Hypothalamus (tissue), 51 donors: Measurements from ENCODE around the gene PTGER3.
"Not testable (repeated sequence)": the region's sequence is repeated elsewhere in the genome, so short reads cannot be mapped to it uniquely, and the experiment has no call there.

ENCODE experiments used
- DNase-seq, 51 donors: peaks; one replicate each; lab custom pipeline; 2025; lab: John Stamatoyannopoulos, UW

Gene PTGER3

GRCh38 chr1:70963374-70963773 is 84.2 kb downstream of the PTGER3 start:
- no peak for DNase-seq

GRCh38 chr1:70961374-70961975 is 86.1 kb downstream of the PTGER3 start:
- no peak for DNase-seq

- DNase-seq = no peak
Measured at GRCh38 chr1:70948396-70949017, 99.1 kb downstream of the PTGER3 start.

- DNase-seq = no peak
Measured at GRCh38 chr1:70947835-70948234, 99.8 kb downstream of the PTGER3 start.

- DNase-seq = no peak
Measured at GRCh38 chr1:70945676-70946075, 101.9 kb downstream of the PTGER3 start.

DNA sequence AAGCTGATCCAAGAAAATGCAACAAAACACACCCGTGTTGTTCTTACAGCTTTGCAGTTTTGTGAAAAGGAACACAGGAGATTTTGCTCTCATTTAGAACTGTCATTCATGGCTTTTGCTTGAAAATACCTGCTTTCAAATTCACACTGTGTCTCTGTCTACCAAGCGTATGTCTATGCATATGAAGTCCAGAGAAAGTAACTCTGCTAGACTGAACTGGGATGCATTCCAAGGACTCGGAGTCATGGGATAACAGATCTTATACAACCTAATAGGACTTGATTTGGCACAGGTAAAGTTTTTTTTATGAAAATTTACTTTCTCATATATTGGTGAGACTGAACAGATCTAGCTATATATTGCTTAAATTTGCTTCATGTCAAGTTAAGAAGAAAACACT is 102.4 kb downstream of the PTGER3 start:
- no peak for DNase-seq

DNA sequence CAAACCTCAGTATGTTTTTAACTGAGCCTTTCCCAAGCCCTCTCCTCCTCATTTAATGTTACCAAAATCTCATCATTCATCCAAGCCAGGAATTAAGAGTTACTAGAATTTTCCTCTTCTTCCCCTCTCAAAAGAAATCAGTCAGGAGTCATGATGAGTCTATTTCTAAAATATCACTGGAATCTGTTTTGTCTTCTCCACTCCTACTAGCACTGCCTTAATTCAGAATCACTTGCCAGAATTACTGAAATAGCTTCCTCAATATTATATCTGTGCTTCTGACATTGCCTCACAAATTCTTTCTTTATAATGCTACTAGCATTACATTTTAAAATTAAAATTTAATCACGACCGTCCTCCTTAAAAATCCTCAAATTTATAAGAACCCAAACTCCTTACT is 106.1 kb downstream of the PTGER3 start:
- no peak for DNase-seq

GRCh38 chr1:70940398-70940797 is 107.2 kb downstream of the PTGER3 start:
- DNase-seq = not testable (repeated sequence)

GRCh38 chr1:70934194-70934961 is 113.2 kb downstream of the PTGER3 start:
- DNase-seq = no peak

DNA sequence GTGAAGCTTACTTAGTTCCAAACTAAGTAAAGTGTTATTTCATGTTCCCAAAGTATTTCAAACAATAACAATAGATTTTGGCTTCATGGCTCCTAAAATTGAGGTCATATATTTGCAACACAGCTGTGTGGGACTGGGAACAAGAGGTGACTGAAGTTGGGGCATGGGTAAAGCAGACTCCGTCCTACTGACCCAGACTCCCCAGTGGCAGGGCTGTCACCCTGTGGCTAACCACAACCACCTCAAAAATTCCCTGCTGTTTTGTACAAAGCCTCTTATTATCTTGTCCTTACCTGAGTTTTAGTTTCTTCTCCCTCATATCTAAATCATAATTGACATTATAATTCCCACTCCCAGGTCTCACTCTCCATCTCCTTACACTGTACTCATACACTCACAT is 117.6 kb downstream of the PTGER3 start:
- DNase-seq = no peak

GRCh38 chr1:70922196-70922595 is 125.4 kb downstream of the PTGER3 start:
- DNase-seq = no peak
